LNCAP (cell line): Measurements from ENCODE around the gene OR4B1.

Source experiments
- CTCF ChIP-seq: fragments of 450-650 bp; IDR thresholded peaks from 2 replicates; pipeline ENCODE4 v1.5.1; 2017; ENCODE audit warnings: mild to moderate bottlenecking

Gene OR4B1

GRCh38 chr11:48237727-48238126 is 21.1 kb downstream of the OR4B1 start:
- TF ChIP-seq CTCF = no peak

- TF ChIP-seq CTCF = no peak
Measured at GRCh38 chr11:48242501-48242900, 25.9 kb downstream of the OR4B1 start.

GRCh38 chr11:48244804-48245203 is 28.2 kb downstream of the OR4B1 start, which contains the start of gene OR4X2:
Gene OR4X2 (plus strand): TSS chr11:48245104. CDS start chr11:48245104, 0 bp downstream.
- no peak for TF ChIP-seq CTCF

GRCh38 chr11:48248902-48249301 is 32.3 kb downstream of the OR4B1 start:
- no peak for TF ChIP-seq CTCF

- no peak for TF ChIP-seq CTCF
Measured at GRCh38 chr11:48261600-48261999, 45.0 kb downstream of the OR4B1 start.

- no peak for TF ChIP-seq CTCF
Measured at GRCh38 chr11:48263423-48263911, 46.9 kb downstream of the OR4B1 start, which contains the start of gene OR4X1. Gene OR4X1 (plus strand): TSS chr11:48263861. CDS start chr11:48263861, 0 bp downstream.
